Esophagus muscularis mucosa (tissue), 3 donors: Measurements from ENCODE around the gene PLAAT4.

Experiments
- POLR2A ChIP-seq: fragments of 450-650 bp; IDR thresholded peaks from one replicate; pipeline ENCODE4 v1.6.1; 2017; ENCODE audit warnings: antibody characterized with exemption, moderate library complexity, mild to moderate bottlenecking, low read depth
- POLR2AphosphoS5 ChIP-seq, 2 donors: sonication (generic); formaldehyde crosslinking; IDR thresholded peaks; one replicate each; pipeline ENCODE4 v1.6.1; 2017; ENCODE audit warnings: antibody characterized with exemption in 2 of 2
- TF ChIP-seq, protein P1 (sequence below), 3 experiments: fragments of 200-600 bp in 2 of 3; fragments of 450-650 bp in 1 of 3; sonication (generic) in 2 of 3; IDR thresholded peaks; one replicate each; pipeline ENCODE4 v1.5.1; 2017 to 2019; ENCODE audit warnings: antibody characterized with exemption in 3 of 3, mild to moderate bottlenecking in 2 of 3, moderate library complexity in 1 of 3

DNA sequence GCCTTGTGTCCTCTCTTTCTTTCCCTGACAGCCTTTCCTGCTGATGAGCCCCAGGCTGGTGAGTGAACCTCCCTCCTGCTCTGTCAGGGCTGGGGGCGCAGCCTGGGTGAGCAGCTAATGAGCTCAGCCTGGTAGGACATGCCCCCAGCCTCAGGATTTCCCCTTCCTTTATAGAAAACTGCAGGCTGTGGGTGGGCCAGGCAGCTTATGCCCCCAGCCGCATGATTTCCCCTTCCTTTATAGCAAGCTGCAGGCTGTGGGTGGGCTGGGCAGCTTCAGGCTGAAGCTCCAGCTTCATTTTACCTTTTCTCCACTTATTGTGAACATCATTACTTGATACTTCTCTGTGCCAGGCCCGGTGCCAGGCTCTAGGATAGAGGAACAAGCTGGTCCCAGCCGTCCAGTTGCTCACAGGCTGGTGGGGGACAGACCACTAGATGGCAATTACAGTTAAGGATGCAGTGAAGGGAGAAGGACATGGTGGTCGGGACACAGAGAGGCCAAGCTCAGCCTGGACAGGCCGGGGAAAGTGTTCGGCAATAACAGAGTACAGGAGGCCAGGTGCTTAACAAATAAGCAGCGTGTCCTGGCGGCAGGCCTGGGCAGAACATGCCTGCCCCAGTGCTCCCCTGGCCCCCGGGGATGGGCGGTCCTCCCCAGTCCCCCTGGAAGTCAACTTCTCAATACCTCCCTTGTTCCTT, 25.4 kb upstream of the PLAAT4 start:
- no peak for TF ChIP-seq POLR2A
- TF ChIP-seq, protein P1, sequence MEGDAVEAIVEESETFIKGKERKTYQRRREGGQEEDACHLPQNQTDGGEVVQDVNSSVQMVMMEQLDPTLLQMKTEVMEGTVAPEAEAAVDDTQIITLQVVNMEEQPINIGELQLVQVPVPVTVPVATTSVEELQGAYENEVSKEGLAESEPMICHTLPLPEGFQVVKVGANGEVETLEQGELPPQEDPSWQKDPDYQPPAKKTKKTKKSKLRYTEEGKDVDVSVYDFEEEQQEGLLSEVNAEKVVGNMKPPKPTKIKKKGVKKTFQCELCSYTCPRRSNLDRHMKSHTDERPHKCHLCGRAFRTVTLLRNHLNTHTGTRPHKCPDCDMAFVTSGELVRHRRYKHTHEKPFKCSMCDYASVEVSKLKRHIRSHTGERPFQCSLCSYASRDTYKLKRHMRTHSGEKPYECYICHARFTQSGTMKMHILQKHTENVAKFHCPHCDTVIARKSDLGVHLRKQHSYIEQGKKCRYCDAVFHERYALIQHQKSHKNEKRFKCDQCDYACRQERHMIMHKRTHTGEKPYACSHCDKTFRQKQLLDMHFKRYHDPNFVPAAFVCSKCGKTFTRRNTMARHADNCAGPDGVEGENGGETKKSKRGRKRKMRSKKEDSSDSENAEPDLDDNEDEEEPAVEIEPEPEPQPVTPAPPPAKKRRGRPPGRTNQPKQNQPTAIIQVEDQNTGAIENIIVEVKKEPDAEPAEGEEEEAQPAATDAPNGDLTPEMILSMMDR (IDR thresholded peaks at IDR 0.05): no peak
- no peak for TF ChIP-seq POLR2AphosphoS5 (IDR thresholded peaks at IDR 0.05)
